Body of pancreas (tissue), 4 donors: ENCODE results near the gene POLR1A. TPM values are rescaled to one million over a fixed set of nuclear protein-coding genes. Genes with fewer than 3 reads are reported as not detected.

ENCODE experiments used
- ATAC-seq: fragments of 150-250 bp; one replicate; pipeline ENCODE4 v1.9.1; 2016
- DNase-seq, 4 donors: peaks; one replicate each; pipeline ENCODE4 v3.0.0-alpha.2; 2019
- H3K27ac ChIP-seq, 4 donors: fragments of 200-600 bp; sonication (generic); 1 replicate in 3 of 4; 2 replicates in 1 of 4; pipeline versions ENCODE4 v1.5.1 to v1.6.1; 2016 to 2019; ENCODE audit warnings: mild to moderate bottlenecking in 1 of 4, mixed read lengths in 1 of 4, moderate library complexity in 1 of 4
- H3K27me3 ChIP-seq, 2 donors: fragments of 200-600 bp; sonication (generic); one replicate each; pipeline ENCODE4 v1.6.0; 2016; ENCODE audit warnings: mild to moderate bottlenecking in 1 of 2
- H3K36me3 ChIP-seq, 2 donors: fragments of 200-600 bp; sonication (generic); replicated peaks in 1 of 2; 2 replicates each; pipeline ENCODE4 v1.5.1; 2016; ENCODE audit warnings: low read depth in 2 of 2; ENCODE audit not compliant: insufficient read depth in 1 of 2
- H3K4me1 ChIP-seq: fragments of 200-600 bp; sonication (generic); one replicate; pipeline ENCODE4 v1.6.0; 2016
- H3K4me3 ChIP-seq, 2 donors: fragments of 200-600 bp; sonication (generic); 1 replicate in 1 of 2; 2 replicates in 1 of 2; pipeline ENCODE4 v1.5.1; 2016 to 2019
- H3K9me3 ChIP-seq, 3 donors: fragments of 200-600 bp; sonication (generic); 1 replicate in 2 of 3; 2 replicates in 1 of 3; pipeline ENCODE4 v1.5.1; 2016
- POLR2A ChIP-seq, 3 donors: fragments of 450-650 bp; IDR thresholded peaks; one replicate each; pipeline ENCODE4 v1.6.1; 2016; ENCODE audit warnings: antibody characterized with exemption in 3 of 3, mild to moderate bottlenecking in 2 of 3
- WGBS, 2 donors: methylation state at CpG; one replicate each; pipeline ENCODE4 v1.1.5; 2017; 5-methylcytosine and 5-hydroxymethylcytosine counted together
- intact Hi-C: fragments of 100-400 bp; cut with DNase I; formaldehyde crosslinking; loops from one replicate; pipeline ENCODE4 v1.15.1; 2023
- total RNA-seq, 2 donors: library from RNA; depleted of rRNA; stranded (reverse); fragments of >200 nt; gene quantifications; one replicate each; pipeline ENCODE4 v1.1.0, GENCODE V29; 2016
- TF ChIP-seq, protein P1 (sequence below), 7 experiments: fragments of 450-650 bp in 4 of 7; fragments of 200-600 bp in 3 of 7; sonication (generic) in 3 of 7; IDR thresholded peaks; one replicate each; pipeline ENCODE4 v1.5.1; 2016 to 2019; ENCODE audit warnings: antibody characterized with exemption in 7 of 7

POLR1A gene
- total RNA-seq, 2 donors from 2014 or later: 18.7 to 36.6 TPM

DNA sequence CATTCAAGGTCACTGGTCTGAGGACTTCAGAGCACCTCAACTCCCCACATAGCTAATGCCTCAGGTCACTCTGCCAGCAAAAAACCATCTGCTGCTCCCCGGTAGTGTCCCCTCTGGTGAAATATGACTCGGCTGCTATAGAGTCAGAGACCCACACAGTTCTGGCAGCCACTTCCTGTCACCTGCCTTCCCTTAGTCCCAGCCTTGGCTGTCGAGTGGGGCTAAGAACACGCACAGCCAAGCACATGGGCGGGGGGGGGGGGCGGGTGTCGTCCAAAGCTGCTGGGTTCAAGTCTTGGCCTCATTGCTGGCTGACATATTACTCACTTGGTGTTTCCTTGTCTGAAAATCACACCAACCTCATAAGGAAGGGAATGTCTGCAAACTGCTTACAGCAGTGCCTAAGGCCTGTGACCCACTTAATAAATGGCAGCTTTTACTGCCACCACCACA, 37.5 kb downstream of the POLR1A start:
- peaks cover 7 to 23% of the 10 kb centered on the region in 2 donors for H3K36me3 ChIP-seq
- no peak overlapping the region for H3K27ac ChIP-seq
- H3K9me3 ChIP-seq: no peaks in the 10 kb centered on the region
- ATAC-seq (no peak), DNase-seq (peak in 2 of 4 donors; percentile 29 to 42)
- WGBS, 2 donors: 34 to 60% methylated on average over 6 to 7 of the region's 7 CpGs
- intact Hi-C loops: no loop called here
- peaks cover 20% of the 10 kb centered on the region for H3K4me1 ChIP-seq
- H3K4me3 ChIP-seq: no peak overlapping the region
- TF ChIP-seq POLR2A (IDR thresholded peaks at IDR 0.05): no peak
- H3K27me3 ChIP-seq: no peaks in the 10 kb centered on the region

DNA sequence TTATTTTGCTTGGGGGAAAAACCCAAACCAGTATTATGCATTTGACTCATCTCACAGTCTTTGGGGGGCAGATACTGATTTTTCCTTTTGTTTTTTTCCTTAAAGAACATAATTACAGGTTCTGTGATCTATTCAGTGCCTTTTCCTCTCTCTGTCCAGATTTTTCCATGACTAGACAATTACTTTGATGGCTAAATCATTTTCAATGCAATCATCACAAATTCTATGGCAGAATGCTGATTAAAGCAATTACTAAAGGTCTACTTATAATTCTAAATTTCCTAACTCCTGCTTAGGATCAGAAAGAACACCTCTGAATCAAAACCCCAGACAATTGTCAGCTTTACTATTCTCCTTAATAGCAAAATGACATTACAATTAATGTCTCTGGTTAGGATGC, 38.8 kb downstream of the POLR1A start:
- Histone ChIP-seq H3K27ac (no peak overlapping the region), H3K4me3 (no peak overlapping the region), H3K4me1 (peaks cover 18% of the 10 kb centered on the region), H3K9me3 (no peaks in the 10 kb centered on the region), H3K36me3 (peaks cover 7 to 23% of the 10 kb centered on the region in 2 donors), H3K27me3 (no peaks in the 10 kb centered on the region)
- DNase-seq (no peak), ATAC-seq (no peak)
- no peak for TF ChIP-seq POLR2A (IDR thresholded peaks at IDR 0.05)
- TF ChIP-seq, protein P1, sequence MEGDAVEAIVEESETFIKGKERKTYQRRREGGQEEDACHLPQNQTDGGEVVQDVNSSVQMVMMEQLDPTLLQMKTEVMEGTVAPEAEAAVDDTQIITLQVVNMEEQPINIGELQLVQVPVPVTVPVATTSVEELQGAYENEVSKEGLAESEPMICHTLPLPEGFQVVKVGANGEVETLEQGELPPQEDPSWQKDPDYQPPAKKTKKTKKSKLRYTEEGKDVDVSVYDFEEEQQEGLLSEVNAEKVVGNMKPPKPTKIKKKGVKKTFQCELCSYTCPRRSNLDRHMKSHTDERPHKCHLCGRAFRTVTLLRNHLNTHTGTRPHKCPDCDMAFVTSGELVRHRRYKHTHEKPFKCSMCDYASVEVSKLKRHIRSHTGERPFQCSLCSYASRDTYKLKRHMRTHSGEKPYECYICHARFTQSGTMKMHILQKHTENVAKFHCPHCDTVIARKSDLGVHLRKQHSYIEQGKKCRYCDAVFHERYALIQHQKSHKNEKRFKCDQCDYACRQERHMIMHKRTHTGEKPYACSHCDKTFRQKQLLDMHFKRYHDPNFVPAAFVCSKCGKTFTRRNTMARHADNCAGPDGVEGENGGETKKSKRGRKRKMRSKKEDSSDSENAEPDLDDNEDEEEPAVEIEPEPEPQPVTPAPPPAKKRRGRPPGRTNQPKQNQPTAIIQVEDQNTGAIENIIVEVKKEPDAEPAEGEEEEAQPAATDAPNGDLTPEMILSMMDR (IDR thresholded peaks at IDR 0.05): no peak
- intact Hi-C loops: no loop called here

DNA sequence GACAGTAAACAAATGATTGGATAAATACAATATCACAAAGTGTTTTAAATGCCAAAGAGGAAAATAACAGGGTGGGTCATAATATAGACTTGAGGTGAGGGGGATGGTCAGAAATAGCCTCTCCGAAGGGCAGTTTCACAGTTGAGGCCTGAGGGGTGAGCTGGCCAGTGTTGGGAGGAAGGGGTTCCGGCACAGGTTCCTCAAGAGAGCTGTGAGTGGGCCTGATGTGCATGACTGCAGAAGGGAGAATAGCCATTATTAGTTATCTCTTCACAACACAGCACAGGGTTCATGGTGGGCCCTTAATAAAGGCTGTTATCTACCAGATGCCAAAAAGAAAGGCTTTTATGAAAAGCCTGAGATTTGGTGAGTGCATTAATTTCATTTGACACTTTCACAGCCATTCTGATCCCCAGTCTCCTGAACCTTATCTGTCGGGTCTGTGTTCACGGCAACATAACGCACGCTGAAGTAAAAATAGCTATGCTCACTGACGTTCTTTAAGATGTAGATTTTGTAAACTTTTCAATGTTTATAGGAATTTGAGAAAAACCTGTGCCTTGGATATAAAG, 39.6 kb downstream of the POLR1A start:
- TF ChIP-seq, protein P1 (IDR thresholded peaks at IDR 0.05): no peak
- TF ChIP-seq POLR2A (IDR thresholded peaks at IDR 0.05): no peak
- Histone ChIP-seq H3K9me3 (no peaks in the 10 kb centered on the region), H3K4me1 (peaks cover 18% of the 10 kb centered on the region), H3K4me3 (no peak overlapping the region), H3K36me3 (peaks cover 7 to 23% of the 10 kb centered on the region in 2 donors), H3K27ac (no peak overlapping the region), H3K27me3 (no peaks in the 10 kb centered on the region)
- no peak for DNase-seq
- WGBS, 2 donors: 92 to 95% methylated on average over 7 of the region's 7 CpGs
- intact Hi-C loops: no loop called here
- ATAC-seq: no peak

DNA sequence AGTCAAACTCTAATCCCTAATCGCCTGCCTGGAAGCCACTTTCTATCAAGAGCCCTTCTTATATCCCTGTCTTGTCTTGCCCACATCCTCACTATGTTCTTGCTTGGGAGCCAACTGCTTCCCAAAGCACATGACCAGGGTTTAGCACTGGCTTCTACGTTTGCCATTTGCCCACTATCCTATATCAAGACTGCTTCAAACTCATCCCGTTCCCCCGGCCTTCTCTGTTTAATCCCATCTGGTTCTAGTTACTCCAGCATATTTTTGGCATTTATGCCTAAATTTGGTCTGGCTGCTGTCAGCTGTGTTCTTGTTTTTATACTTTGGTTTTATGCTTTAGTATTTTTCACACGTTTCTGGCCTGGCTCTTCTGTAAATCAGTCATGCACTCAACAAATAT, 40.2 kb downstream of the POLR1A start:
- ATAC-seq (no peak), DNase-seq (no peak)
- H3K27me3 ChIP-seq: no peaks in the 10 kb centered on the region
- no peak overlapping the region for H3K27ac ChIP-seq
- peaks cover 22% of the 10 kb centered on the region for H3K4me1 ChIP-seq
- WGBS, 2 donors: 70% methylated on average over 5 of the region's 5 CpGs
- H3K36me3 ChIP-seq: peaks cover 7 to 23% of the 10 kb centered on the region in 2 donors
- TF ChIP-seq POLR2A (IDR thresholded peaks at IDR 0.05): no peak
- TF ChIP-seq, protein P1 (IDR thresholded peaks at IDR 0.05): no peak
- intact Hi-C loops: no loop called here
- no peak overlapping the region for H3K4me3 ChIP-seq
- no peaks in the 10 kb centered on the region for H3K9me3 ChIP-seq

DNA sequence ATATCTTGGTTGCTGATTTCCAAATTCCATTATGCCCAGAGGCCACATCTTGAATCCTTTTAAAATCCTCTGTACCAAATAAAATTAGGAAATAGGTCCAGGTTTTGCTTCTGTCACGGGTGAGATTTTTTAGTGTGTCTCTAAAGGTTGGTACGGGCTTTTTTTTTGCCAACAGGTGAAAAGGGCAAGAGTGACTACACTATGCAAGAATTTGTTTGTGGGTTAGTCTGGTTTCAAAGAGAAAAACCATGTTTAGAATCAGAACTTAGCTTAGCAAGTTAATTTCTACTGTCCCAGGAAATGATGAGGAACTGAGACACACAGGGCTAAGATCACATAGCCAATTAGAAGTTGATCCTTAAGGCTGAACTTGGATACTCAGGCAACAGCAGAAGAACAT, 41.7 kb downstream of the POLR1A start:
- Histone ChIP-seq H3K27me3 (no peaks in the 10 kb centered on the region), H3K27ac (no peak overlapping the region), H3K4me3 (no peak overlapping the region), H3K36me3 (peaks cover 0 to 19% of the 10 kb centered on the region in 2 donors), H3K4me1 (peaks cover 22% of the 10 kb centered on the region), H3K9me3 (no peaks in the 10 kb centered on the region)
- ATAC-seq (no peak), DNase-seq (no peak)
- intact Hi-C loops: no loop called here
- 96 to 97% methylated on average over 2 of the region's 2 CpGs for WGBS, 2 donors
- TF ChIP-seq POLR2A (IDR thresholded peaks at IDR 0.05): no peak
- TF ChIP-seq, protein P1 (IDR thresholded peaks at IDR 0.05): no peak
